ENCODE measurements around the gene MAP3K4. TPM values are rescaled to one million over a fixed set of nuclear protein-coding genes. Genes with fewer than 3 reads are reported as not detected.

Gene MAP3K4
- total and polyA plus RNA-seq, 2 of the 8 experiments (the other 6 are each of a cell fraction or from before 2014, with no cell fraction given): 16.6 to 51.6 TPM

GRCh38 chr6:161117308-161117707 is 125.7 kb downstream of the MAP3K4 start (continued):
- TF ChIP-seq SUZ12 (IDR thresholded peaks at IDR 0.05; ENCODE audit: low read length) (no peak), TCF12 (IDR thresholded peaks at IDR 0.05; ENCODE audit: low read depth, low read length) (no peak), POLR2AphosphoS5 (IDR thresholded peaks at IDR 0.05; ENCODE audit: low read depth, low read length) (no peak), SAP30 (IDR thresholded peaks at IDR 0.05; ENCODE audit: insufficient read depth, insufficient replicate concordance, low read length) (no peak), KDM4A (IDR thresholded peaks at IDR 0.05; ENCODE audit: low read depth, low read length, severe bottlenecking) (no peak)
